Calu3 (cell line): ENCODE data around the gene NAGLU. TPM values are rescaled to one million over a fixed set of nuclear protein-coding genes. Genes with fewer than 3 reads are reported as not detected.
"Not testable (repeated sequence)": the region's sequence is repeated elsewhere in the genome, so short reads cannot be mapped to it uniquely, and the experiment has no call there.

Source experiments
- BruUV-seq: library from RNA; stranded (reverse); fragments of 400-500 nt; replicated peaks from 2 replicates; lab custom pipeline; 2021; lab: Mats Ljungman, UMichigan
- CTCF ChIA-PET: fragments of 300-600 bp; sonication (Branson Sonifier 250); formaldehyde crosslinking; loops from one replicate; lab custom pipeline; 2022; ENCODE audit warnings: antibody characterized with exemption; lab: Charles Lee
- DNase-seq: peaks from one replicate; pipeline ENCODE4 v3.0.0; 2022
- H3K27ac Mint-ChIP-seq: one replicate; pipeline ENCODE4 v1.8.0; 2022; ENCODE audit warnings: mixed read lengths; ENCODE audit not compliant: unreplicated experiment
- H3K27me3 Mint-ChIP-seq: one replicate; pipeline ENCODE4 v1.8.0; 2022; ENCODE audit warnings: mixed read lengths; ENCODE audit not compliant: unreplicated experiment
- H3K36me3 Mint-ChIP-seq: one replicate; pipeline ENCODE4 v1.8.0; 2022; ENCODE audit warnings: mild to moderate bottlenecking, moderate library complexity, mixed read lengths; ENCODE audit not compliant: insufficient read depth, unreplicated experiment
- H3K4me1 Mint-ChIP-seq: one replicate; pipeline ENCODE4 v1.8.0; 2022; ENCODE audit warnings: mild to moderate bottlenecking, low read depth, mixed read lengths; ENCODE audit not compliant: unreplicated experiment
- H3K4me3 Mint-ChIP-seq: one replicate; pipeline ENCODE4 v1.8.0; 2022; ENCODE audit warnings: mild to moderate bottlenecking, low read depth, moderate library complexity, mixed read lengths; ENCODE audit not compliant: unreplicated experiment
- H3K9me3 Mint-ChIP-seq: one replicate; pipeline ENCODE4 v1.8.0; 2022; ENCODE audit warnings: low read depth, mixed read lengths; ENCODE audit not compliant: unreplicated experiment
- CTCF ChIP-seq: fragments of 200-600 bp; IDR thresholded peaks from one replicate; pipeline ENCODE4 v1.8.0; 2022; ENCODE audit warnings: antibody characterized with exemption; ENCODE audit not compliant: unreplicated experiment
- intact Hi-C: fragments of 100-400 bp; cut with micrococcal nuclease; formaldehyde crosslinking; loops from one replicate; pipeline ENCODE4 v1.10.0; 2022; ENCODE audit not compliant: unreplicated experiment
- total RNA-seq: library from RNA; stranded (reverse); gene quantifications from 2 replicates; pipeline ENCODE4 v1.2.3, GENCODE V29; 2022

NAGLU gene
- total RNA-seq, 1 experiment from 2014 or later: 53.8 TPM

GRCh38 chr17:42537826-42538451, 1.9 kb downstream of the NAGLU start:
- CTCF ChIA-PET: interaction anchor here (0.6 to 2.9 kb wide), 3 partner anchors 10 to 18 kb away, joined by 3 to 11 read pairs (median 4); no protein-coding TSS in a partner anchor
- intact Hi-C loops: no loop called here
- DNase-seq: no peak
- Mint-ChIP-seq H3K9me3 (no peaks in the 10 kb centered on the region), H3K4me1 (peaks cover 51% of the 10 kb centered on the region), H3K27me3 (no peaks in the 10 kb centered on the region), H3K27ac (peak overlapping the region; percentile 11), H3K4me3 (peak overlapping the region; percentile 94), H3K36me3 (peaks cover 70% of the 10 kb centered on the region)
- no peak for TF ChIP-seq CTCF
- BruUV-seq: TSS peak; percentile 43

- Mint-ChIP-seq H3K4me3 (peak overlapping the region; percentile 94), H3K27ac (no peak overlapping the region)
- BruUV-seq: no TSS peak
Measured at GRCh38 chr17:42538482-42538881, 2.4 kb downstream of the NAGLU start.

GRCh38 chr17:42540558-42540957, 4.5 kb downstream of the NAGLU start:
- H3K9me3 Mint-ChIP-seq, DNase-seq, H3K4me3 Mint-ChIP-seq, intact Hi-C loops, H3K27me3 Mint-ChIP-seq, BruUV-seq: not testable (repeated sequence)
- H3K36me3 Mint-ChIP-seq: peaks cover 88% of the 10 kb centered on the region
- peak overlapping the region; percentile 4 for H3K27ac Mint-ChIP-seq
- H3K4me1 Mint-ChIP-seq: peaks cover 39% of the 10 kb centered on the region
- CTCF ChIA-PET: interaction anchor here (0.5 to 1.6 kb wide), 5 partner anchors 13 to 242 kb away, joined by 3 to 6 read pairs (median 4); no protein-coding TSS in a partner anchor

More at GRCh38 chr17:42538482-42538881, 2.4 kb downstream of the NAGLU start:
- Mint-ChIP-seq H3K4me1 (peaks cover 47% of the 10 kb centered on the region), H3K9me3 (no peaks in the 10 kb centered on the region), H3K36me3 (peaks cover 75% of the 10 kb centered on the region), H3K27me3 (no peaks in the 10 kb centered on the region)
- no peak for DNase-seq
- no peak for TF ChIP-seq CTCF
- CTCF ChIA-PET: no interaction called here
- intact Hi-C loops: no loop called here

GRCh38 chr17:42541041-42541833, 5.2 kb downstream of the NAGLU start:
- H3K36me3 Mint-ChIP-seq: peaks cover 86% of the 10 kb centered on the region
- no peaks in the 10 kb centered on the region for H3K27me3 Mint-ChIP-seq
- no peak overlapping the region for H3K4me3 Mint-ChIP-seq
- BruUV-seq: no TSS peak
- no peak for DNase-seq
- CTCF ChIA-PET: interaction anchor here (0.7 to 1.6 kb wide), 3 partner anchors 13 to 21 kb away, joined by 4 to 6 read pairs (median 5); no protein-coding TSS in a partner anchor
- intact Hi-C loops: no loop called here
- H3K27ac Mint-ChIP-seq: peak overlapping the region; percentile 4
- H3K9me3 Mint-ChIP-seq: no peaks in the 10 kb centered on the region
- no peak for TF ChIP-seq CTCF
- peaks cover 33% of the 10 kb centered on the region for H3K4me1 Mint-ChIP-seq
